ENCODE results near the gene PITPNM3.
A peak's percentile ranks its signal among the peaks of the same experiment; 100 is the strongest.

Gene PITPNM3

DNA sequence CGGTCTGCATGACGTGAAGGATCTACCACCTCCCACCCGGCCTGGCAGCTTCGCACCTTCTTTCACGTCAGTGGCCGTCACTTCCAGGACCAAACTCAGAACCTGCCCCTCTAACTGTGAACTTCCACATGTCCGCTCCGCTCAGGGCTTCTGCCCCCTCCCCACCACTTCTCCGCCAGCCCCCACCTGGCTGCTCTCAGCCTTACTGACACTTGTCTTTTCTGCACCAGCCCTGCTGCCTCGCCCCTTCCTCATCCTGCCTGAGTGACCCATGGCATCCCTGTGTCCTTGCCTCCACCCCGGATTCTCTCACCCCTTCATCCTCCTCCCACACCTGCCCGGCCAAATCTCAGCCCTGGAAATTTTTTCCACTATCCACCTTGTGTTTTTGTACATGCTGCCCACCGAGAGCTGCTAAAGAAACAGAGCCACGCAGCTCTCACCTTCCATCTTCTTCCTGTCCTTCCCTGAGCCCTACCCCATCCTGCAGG, 97.8 kb downstream of the PITPNM3 start:
- DNase-seq, result no peak

GRCh38 chr17:6457688-6458459, 98.5 kb downstream of the PITPNM3 start:
- DNase-seq, result no peak

DNA sequence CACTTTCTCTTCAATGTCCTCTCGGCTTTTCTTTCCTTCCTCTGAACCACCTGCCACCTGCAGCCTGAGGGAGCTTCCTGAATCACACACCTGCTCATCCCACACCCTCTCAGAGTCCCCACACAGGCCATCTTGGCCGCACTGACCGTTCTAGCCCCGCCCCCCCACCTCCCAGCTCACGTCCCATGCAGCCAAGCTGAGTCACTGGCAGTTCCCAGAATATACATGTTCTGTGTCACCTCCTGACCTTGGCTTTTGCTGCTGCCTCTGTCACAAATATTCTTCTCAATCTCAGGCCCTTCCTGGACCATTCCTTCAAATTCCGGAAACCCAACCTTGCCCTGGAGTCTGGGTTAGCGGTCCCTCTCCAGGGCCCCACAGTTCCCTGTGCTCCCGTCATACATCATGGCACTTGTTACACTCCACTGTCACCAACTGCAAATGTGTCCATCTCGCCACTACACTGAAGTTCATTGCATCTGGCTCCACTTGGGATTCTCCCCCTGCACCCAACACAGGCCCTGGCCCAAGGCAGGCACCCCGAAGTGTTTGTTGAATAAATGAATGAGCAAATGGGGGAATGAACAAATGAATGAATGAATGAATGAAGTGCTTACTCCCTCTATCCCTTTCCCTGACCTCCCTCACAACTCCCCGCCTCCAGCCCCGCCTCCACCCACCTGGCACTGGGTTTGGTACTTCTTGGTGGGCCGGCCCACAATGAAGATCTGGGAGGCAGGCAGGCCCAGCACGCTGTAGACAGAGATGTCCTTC, 99.3 kb downstream of the PITPNM3 start:
- DNase-seq, result no peak

DNA sequence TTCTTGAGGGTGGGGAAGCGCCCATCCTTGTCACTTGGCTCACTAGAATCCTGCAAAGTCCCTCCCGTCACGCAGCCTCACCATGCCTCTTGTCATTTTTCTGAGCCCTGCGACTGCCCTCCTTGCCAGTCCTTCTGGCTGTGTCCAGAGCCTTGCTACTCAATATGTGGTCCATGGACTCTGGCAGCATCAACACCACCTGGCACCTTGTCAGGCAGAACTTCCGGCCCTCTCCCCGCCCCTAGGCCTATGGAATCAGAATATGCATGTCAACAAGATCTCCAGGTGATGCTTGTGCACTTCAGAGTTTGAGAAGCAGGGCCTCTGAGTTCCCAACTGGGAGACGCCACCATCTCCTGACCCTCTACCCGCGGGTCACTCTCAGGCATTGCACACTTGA, 100.0 kb downstream of the PITPNM3 start:
- DNase-seq, result no peak

- DNase-seq, result no peak
These were observed 101.0 kb downstream of the PITPNM3 start for GRCh38 chr17:6455321-6455705.

DNA sequence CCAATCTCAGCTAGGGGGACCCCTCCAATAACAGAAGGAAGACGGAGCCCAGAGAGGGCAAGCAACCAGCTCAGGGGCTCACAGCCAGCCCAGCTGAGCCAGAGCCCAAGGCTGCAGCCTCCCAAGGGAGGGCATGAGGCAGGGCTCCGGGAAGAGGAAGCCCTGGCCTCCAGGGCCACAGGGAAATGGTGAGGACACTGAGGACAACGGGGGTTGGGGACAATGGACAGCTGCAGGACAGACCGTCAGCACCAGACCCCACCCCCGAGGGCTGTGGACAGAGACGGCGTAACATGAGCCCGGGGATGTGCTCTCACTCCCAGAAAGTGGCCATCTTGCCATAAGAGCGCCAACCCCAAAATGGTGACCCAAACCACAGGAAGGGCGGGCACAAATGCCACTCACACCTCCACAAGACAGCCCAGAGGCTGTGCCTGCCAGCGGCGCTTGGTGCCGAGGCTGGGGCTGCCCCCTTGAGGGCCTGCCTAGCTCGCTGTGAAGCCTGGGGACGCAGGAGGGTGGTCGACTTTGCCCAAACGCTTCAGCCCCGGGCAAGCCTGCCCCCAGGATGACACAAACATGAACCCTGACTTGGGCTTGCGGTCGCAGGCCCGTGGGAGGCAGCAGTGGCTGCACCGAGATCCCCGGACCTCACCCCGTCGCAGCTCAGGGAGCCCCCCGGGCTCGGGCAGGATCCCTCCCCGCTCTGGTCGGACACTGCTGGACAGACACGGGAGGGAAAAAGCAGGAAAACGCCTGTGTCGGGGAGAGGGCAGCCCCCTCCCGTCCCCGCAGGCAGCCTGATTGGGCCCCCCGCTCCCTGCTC, 101.6 kb downstream of the PITPNM3 start:
- no peak for DNase-seq

DNA sequence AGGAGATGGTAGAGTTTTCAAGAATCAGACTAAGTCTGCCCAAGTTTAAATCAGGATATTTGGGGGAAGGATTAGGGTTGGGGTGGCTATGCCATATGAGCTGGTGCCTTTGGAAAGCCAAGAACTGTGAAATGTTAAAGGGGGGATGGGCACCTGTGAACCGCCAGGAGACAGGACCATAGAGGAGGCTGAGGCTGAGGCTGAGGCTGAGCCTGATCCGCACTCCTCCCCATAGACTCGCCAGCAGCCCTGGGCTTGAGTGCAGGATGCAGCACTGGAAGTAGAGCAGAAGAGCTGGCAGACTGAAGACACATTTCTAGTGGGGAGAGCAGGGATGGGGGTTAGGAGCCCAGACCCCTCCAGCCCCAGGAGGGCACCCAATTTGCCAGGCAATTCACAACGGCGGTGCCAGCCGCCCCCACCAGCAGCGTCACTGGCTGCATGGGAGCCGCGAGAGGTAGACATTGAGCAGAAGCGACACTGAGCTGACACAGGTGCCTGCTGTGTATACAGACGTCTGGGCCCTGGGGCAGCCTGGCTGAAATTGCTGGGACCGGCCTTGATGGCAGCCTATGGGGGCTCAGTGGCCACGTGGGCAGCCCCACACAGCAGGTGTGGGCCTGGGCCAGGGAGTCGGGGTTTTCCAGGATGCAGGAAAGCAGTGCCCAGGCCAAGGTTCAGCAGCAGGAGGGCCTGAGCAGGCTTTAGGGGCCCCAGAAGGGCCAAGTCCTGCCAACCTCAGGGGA, 102.9 kb downstream of the PITPNM3 start:
- DNase-seq, result no peak

DNA sequence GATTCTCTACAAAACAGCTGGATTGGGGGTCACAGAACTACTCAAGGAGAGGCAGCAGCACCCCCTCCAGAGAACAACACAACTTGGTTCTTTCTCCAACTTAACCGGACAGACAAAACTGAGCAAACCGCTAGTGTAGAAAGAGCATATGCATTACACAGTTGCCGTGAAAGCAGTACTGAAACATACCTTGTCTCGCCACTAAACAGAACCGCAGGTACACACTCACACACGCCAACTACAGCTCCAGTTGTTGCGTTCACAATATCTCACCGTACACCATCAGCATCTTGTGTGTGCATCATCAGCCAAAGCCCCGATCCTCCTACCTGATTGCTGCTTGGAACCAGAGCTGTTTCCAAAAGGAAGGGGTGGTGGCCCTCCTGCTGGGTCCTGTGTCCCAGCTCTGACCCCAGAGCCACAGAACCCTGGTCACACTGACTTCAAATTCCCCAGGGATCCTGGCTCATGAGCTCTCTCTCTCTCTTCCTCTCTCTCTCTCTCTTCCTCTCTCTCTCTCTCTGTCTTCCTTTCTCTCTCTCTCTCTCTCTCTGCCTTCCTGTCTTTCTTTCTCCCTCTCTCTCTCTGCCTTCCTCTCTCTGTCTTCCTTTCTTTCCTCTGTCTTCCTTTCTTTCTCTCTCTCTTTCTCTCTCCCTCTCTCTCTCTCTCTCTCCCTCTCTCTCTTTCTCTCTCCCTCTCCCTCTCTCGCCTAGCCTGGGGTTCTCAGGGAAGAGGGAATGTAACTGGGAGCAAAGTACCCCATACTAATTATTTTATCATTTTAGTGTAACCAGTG, 103.7 kb downstream of the PITPNM3 start:
- DNase-seq, result no peak

DNA sequence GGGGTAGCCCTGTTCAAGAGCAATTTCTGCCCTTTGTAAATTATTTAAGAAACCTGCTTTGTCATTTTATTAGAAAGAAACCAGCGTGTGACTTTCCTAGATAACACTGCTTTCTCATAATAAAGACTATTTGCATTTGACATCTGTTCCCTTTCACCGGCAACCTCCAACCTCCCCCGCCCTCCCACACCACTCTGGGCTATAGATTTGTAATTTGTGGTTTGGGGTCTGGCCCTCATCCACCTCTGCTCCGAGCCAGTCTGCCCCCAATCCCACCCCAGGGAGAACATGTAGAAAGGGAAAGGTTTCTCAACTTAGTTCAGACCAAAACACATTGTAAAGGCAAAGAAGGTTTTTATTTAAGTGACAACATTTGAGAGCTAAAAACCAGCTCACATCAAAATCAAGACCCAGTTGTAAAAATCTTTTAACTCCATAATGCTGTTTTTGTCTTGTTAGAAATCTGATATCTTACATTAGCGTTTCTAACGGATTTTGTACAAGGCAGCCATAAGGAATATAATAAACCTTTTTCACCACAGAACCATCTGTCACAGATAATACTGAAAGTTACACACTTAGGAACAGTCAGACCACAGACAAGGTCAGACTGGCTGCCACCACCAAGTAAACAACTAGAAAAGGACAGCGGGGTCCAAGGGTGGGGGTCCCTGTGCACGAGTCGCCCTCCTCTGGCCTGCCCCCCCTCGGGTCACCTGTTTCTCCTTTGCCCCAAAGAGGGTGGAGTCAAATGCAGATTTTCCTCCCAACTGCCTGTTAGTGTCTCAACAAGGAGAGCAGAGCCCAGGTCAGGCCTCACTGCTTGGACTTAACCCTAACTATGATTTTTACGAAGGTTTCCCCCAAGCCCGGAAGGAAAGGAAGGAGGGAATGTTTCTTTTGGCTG, 105.2 kb downstream of the PITPNM3 start:
- DNase-seq, result peak; percentile 46

DNA sequence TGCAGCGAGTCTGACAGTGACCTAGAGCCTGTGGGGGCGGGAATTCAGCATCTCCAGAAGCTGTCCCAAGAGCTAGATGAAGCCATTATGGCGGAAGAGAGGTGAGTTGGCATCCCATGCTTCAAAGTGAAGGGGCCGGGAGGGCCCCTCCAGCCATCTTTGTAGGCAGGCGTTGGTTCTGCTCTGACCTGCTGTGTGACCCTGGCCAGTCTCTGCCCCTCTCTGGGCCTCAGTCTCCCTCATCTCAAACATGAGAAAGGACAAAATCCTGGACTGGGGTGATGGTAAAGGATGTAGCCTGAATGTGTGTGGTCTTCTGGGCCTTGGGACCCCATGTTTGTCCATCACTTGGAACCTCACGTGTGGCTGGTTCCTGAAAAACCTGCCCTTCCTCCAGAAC, 107.0 kb downstream of the PITPNM3 start:
- no peak for DNase-seq

- no peak for DNase-seq
These were observed 107.9 kb downstream of the PITPNM3 start for GRCh38 chr17:6448473-6448872.

DNA sequence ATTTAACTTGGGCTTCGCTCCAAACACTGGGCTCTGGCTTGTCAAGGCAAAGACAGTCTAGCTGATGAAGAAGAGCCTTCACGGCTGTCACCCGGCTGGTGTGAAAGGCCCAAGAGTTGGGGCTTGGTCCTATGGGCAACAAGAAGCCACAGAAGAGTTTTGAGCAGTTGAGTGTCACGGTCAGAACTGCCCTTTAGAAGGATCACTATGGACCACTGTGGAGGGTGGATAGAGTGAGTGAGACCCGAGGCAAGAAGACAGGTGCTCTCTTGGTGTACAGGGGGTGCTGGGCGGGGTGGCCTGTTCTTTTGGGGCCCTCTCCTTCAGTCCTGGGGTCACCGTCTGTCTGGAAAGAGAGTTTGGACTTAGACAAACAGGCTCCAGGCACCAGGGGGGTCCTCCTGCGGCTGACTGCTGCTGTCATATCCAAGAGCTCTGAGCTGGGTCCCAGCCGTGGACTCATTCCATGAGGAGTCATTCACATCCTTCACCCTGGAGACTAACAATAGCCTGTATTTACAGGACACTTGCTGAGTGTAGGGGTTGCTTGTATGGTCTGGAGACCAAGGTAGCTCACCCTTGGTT, 109.7 kb downstream of the PITPNM3 start:
- DNase-seq, result no peak

DNA sequence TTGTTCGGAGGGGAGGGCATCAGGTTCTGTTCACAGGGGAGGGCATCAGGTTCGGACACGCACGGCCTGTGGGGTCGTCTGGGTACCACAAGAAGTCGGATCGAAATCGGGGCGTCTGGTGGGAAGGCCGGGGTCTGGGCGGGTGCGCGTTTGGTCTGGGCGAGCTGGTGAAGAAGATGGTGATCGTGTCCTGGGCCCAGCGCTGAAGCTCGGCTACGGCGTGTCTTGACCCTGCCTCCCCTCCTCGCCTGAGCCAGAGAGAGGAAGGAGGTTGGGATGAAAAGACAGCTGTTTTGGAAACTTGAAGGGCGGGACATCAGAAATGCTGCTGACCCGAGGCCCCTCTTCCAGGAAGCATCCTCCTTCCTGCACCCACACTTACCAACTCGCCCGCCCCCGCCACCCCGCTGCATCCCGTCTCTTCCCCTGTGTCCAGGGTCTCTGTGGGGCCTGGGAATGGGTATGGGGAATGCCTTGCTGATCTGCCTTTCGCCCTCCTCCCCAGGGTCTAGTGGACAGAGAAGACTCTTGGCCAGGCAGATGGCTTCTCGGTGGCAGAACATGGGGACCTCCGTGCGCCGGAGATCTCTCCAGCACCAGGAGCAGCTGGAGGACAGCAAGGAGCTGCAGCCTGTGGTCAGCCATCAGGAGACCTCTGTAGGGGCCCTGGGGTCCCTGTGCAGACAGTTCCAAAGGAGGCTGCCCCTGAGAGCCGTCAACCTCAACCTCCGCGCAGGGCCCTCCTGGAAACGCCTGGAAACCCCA, 111.6 kb downstream of the PITPNM3 start:
- no peak for DNase-seq

DNA sequence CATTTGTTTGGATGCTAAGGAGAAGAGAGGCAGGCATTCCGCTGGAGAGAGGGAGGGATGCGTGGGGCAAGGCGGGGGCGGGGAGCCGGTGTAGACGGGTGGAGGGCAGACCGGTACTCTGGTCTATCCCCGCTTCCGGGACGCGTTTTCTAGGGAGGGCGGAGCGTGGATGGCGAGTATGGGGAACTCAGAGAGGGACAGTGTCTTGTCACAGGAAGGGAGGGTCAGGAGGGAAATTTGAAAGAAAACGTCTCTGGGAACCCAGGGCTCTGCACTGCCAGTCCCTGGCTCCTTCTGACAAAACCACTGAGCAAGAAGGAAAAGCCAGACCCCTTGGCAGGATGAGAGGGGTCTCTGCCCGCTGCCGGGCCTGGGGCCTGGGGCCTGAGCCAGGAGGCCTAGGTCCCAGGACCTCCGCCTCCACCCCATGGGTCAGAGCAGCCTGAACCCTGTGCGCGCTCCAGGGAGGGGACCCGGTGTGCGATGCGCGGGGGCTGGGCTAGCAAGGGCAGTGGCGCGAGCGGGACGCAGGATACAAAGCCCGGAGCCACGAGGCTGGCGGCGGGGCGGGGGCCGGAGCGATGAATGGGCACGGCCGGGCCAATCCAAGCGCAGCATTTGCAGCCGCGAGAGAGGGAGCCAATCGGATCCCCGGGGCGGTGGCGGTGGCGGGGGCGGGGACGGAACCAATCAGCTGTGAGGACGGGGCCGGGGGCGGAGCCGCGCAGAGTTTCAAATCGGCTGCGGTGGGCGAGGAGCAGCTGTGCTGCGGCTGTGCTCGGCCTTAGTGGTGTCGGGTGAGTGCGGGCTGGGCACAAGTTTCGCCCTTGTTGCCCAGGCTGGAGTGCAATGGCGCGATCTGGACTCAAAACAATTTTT, 112.4 kb downstream of the PITPNM3 start, which contains the start of gene PIMREG:
Gene PIMREG, plus strand, starts transcription at position 764 of the 879 bp plus-strand sequence. CDS start 656 bp downstream, outside the sequence.
- peak; percentile 96 for DNase-seq

DNA sequence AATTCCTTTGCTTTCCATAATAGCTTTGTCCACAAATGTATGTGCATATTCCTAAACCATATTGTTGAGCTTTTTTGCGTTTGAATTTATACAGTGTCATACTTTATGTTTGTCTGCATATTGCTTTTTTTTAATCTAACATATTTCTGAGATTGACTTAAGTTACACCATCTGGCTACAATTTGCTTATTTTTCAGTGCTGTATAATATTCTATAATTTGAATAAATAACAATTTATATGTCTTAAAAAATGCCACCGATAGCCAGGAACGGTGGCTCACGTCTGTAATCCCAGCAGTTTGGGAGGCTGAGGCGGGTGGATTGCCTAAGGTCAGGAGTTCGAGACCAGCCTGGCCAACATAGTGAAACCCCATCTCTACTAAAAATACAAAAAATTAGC, 113.6 kb downstream of the PITPNM3 start:
- no peak for DNase-seq

DNA sequence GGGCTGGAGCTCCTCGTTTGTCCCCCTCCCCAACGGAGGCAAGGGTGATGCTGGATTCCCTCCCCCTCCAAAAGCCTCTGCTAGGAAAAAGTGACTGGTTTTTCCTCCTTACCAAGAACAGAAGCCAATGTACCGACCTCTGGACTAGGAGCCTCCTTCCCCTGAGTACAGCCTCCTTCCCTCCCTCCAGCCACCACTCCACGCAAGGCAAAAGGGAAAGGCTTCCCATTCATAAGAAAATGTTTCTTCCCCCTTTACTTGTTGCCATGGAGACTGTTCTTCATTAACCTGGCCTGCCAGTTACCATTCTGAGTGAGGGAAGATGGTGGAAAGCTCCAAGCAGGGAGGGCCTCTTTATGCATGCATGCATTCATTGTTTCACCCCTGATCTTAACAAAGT, 116.4 kb downstream of the PITPNM3 start:
- no peak for DNase-seq

DNA sequence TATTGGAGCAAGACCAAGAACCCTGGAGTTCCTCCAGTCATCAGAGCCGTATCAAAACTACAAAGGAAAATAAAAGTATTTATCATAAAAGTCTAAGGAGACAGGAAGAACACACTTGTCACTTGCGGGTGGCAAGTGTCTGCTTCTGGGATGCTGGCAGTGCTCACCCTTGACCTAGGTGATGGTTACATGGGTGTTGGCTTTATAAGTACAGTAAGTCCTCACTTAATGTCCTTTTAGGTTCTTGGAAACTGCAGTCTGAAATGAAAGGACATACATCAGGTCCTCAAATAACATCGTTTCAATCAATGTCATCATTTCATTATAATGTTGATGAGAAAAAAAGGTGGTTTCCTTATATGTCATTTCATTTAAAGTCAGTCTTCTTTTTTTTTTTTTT, 118.4 kb downstream of the PITPNM3 start:
- DNase-seq, result no peak

- DNase-seq, result no peak
These were observed 118.9 kb downstream of the PITPNM3 start for GRCh38 chr17:6437466-6437865.

Measured in NCI-H1694 treated with DMSO at 0.1 percent for 48 hours (cell line).